NCI-H82 treated with DMSO at 0.1 percent for 48 hours (cell line): ENCODE data around the gene FHOD3.
"Not testable (repeated sequence)": the region's sequence is repeated elsewhere in the genome, so short reads cannot be mapped to it uniquely, and the experiment has no call there.

Experiments used
- DNase-seq: peaks from one replicate; lab custom pipeline; 2025; ENCODE audit not compliant: unreplicated experiment; lab: John Stamatoyannopoulos, UW

Gene FHOD3

GRCh38 chr18:36348331-36348730, 50.8 kb downstream of the FHOD3 start:
- DNase-seq: no peak

GRCh38 chr18:36348971-36349417, 51.5 kb downstream of the FHOD3 start:
- DNase-seq: no peak

GRCh38 chr18:36349552-36349951, 52.0 kb downstream of the FHOD3 start:
- DNase-seq: no peak

GRCh38 chr18:36350251-36350651, 52.7 kb downstream of the FHOD3 start:
- DNase-seq: no peak

GRCh38 chr18:36350839-36351469, 53.4 kb downstream of the FHOD3 start:
- no peak for DNase-seq

GRCh38 chr18:36352384-36352783, 54.9 kb downstream of the FHOD3 start:
- no peak for DNase-seq

- DNase-seq: no peak
Observed at GRCh38 chr18:36354989-36355388, 57.5 kb downstream of the FHOD3 start.

- no peak for DNase-seq
Observed at GRCh38 chr18:36355511-36355910, 58.0 kb downstream of the FHOD3 start.

GRCh38 chr18:36356741-36357140, 59.2 kb downstream of the FHOD3 start:
- not testable (repeated sequence) for DNase-seq

GRCh38 chr18:36358141-36358540, 60.6 kb downstream of the FHOD3 start:
- no peak for DNase-seq

GRCh38 chr18:36360256-36360909, 62.9 kb downstream of the FHOD3 start:
- DNase-seq: no peak

GRCh38 chr18:36364911-36365624, 67.6 kb downstream of the FHOD3 start:
- DNase-seq: no peak

GRCh38 chr18:36365836-36366775, 68.6 kb downstream of the FHOD3 start:
- no peak for DNase-seq

- no peak for DNase-seq
Observed at GRCh38 chr18:36366994-36367839, 69.7 kb downstream of the FHOD3 start.

- DNase-seq: no peak
Observed at GRCh38 chr18:36368889-36369288, 71.4 kb downstream of the FHOD3 start.

GRCh38 chr18:36372903-36373311, 75.4 kb downstream of the FHOD3 start:
- DNase-seq: no peak

GRCh38 chr18:36374262-36374661, 76.7 kb downstream of the FHOD3 start:
- no peak for DNase-seq

- no peak for DNase-seq
Observed at GRCh38 chr18:36375118-36375517, 77.6 kb downstream of the FHOD3 start.

- DNase-seq: no peak
Observed at GRCh38 chr18:36376361-36376760, 78.8 kb downstream of the FHOD3 start.

- DNase-seq: peak; percentile 24
Observed at GRCh38 chr18:36377626-36378025, 80.1 kb downstream of the FHOD3 start.
